ENCODE measurements around the gene EIF3L. TPM values are rescaled to one million over a fixed set of nuclear protein-coding genes. Genes with fewer than 3 reads are reported as not detected.

Gene EIF3L
- total RNA-seq, 2 experiments from 2014 or later = 656 to 671 TPM

GRCh38 chr22:37932821-37933578 is 83.8 kb downstream of the EIF3L start:
- DNase-seq = no peak
- Mint-ChIP-seq H3K9me3 (no peaks in the 10 kb centered on the region), H3K27me3 (no peaks in the 10 kb centered on the region), H3K4me1 (peaks cover 9% of the 10 kb centered on the region), H3K36me3 (peaks cover 2% of the 10 kb centered on the region), H3K27ac (no peak overlapping the region), H3K4me3 (no peak overlapping the region)

- peak; percentile 90 for DNase-seq
- no peaks in the 10 kb centered on the region for H3K9me3 Mint-ChIP-seq
- H3K36me3 Mint-ChIP-seq = no peaks in the 10 kb centered on the region
- no peaks in the 10 kb centered on the region for H3K27me3 Mint-ChIP-seq
- no peak overlapping the region for H3K4me3 Mint-ChIP-seq
- no peak overlapping the region for H3K27ac Mint-ChIP-seq
- H3K4me1 Mint-ChIP-seq = peaks cover 9% of the 10 kb centered on the region
These were observed 84.6 kb downstream of the EIF3L start for GRCh38 chr22:37933711-37934376.

Other genes starting within 250 kb of the EIF3L start
- 10 to 100 TPM; 56.3 to 61.9 TPM for gene GGA1, start 240.6 kb upstream of the EIF3L start, total RNA-seq
- gene SH3BP1, start 209.8 kb upstream of the EIF3L start, total RNA-seq = 100 to 1,000 TPM in 1 of 2 experiments, 10 to 100 TPM in 1; 90.8 to 103 TPM
- 10 to 100 TPM; 41.4 to 42.5 TPM for gene PDXP, start 190.7 kb upstream of the EIF3L start, total RNA-seq
- 100 to 1,000 TPM; 166 to 171 TPM for gene LGALS1, start 173.8 kb upstream of the EIF3L start, total RNA-seq
- gene NOL12, start 163.1 kb upstream of the EIF3L start, total RNA-seq = 10 to 100 TPM; 50.0 to 50.8 TPM
- gene TRIOBP, start 152.4 kb upstream of the EIF3L start, total RNA-seq = 10 to 100 TPM; 19.7 to 20.8 TPM
- gene GCAT, start 41.5 kb upstream of the EIF3L start, total RNA-seq = 10 to 100 TPM; 11.6 to 12.9 TPM
- gene GALR3, start 26.0 kb upstream of the EIF3L start, total RNA-seq = not detected
- gene ANKRD54, start 5.1 kb upstream of the EIF3L start, total RNA-seq = 10 to 100 TPM; 20.2 to 21.9 TPM
- gene MICALL1, start 56.9 kb downstream of the EIF3L start, total RNA-seq = 10 to 100 TPM; 14.2 to 16.6 TPM
- gene C22orf23, start 104.2 kb downstream of the EIF3L start, total RNA-seq = under 1 TPM; 0.40 to 0.41 TPM
- 100 to 1,000 TPM; 131 to 140 TPM for gene POLR2F, start 104.3 kb downstream of the EIF3L start, total RNA-seq
- not detected for gene SOX10, start 135.1 kb downstream of the EIF3L start, total RNA-seq
- gene PICK1, start 208.0 kb downstream of the EIF3L start, total RNA-seq = 10 to 100 TPM; 19.3 TPM
- not detected for gene SLC16A8, start 234.8 kb downstream of the EIF3L start, total RNA-seq

All from activated naive CD8-positive, alpha-beta T cell treated with anti-CD3 and anti-CD28 coated beads for 36 hours (primary cell).